Measurements from ENCODE around the gene HS6ST2. TPM values are rescaled to one million over a fixed set of nuclear protein-coding genes. Genes with fewer than 3 reads are reported as not detected.

The HS6ST2 gene
- total RNA-seq, 1 experiment from 2014 or later = 24.6 TPM

GRCh38 chrX:132728296-132728695 is 230.1 kb downstream of the HS6ST2 start:
- no peak overlapping the region for H3K9ac ChIP-seq (ENCODE audit: low read length)
- DNase-seq (ENCODE audit: low read depth, low spot score) (no peak), ATAC-seq (no peak)
- no peaks in the 10 kb centered on the region for H3K27me3 ChIP-seq (ENCODE audit: insufficient read depth, low read length)
- H3K4me3 ChIP-seq (replicated peaks in 1 of 2; ENCODE audit: low read depth in 1 of 2, low read length in 2 of 2) = no peak overlapping the region
- BruUV-seq (replicated peaks) = no TSS peak
- ChIA-PET POLR2A (no interaction called here), CTCF (no interaction called here), RAD21 (ENCODE audit: low non-redundant PET in 1 of 2, low total read pairs in 2 of 2, uncharacterized antibody in 2 of 2, unreplicated experiment in 2 of 2) (no interaction called here)
- no peaks in the 10 kb centered on the region for H3K9me2 ChIP-seq (ENCODE audit: insufficient read depth)
- H3K36me3 ChIP-seq (ENCODE audit: control insufficient read depth in 1 of 2, insufficient read depth in 2 of 2, low read length in 2 of 2) = no peaks in the 10 kb centered on the region
- intact Hi-C loops (cut with micrococcal nuclease) = no loop called here
- TF ChIP-seq POLR2A (IDR thresholded peaks at IDR 0.05; ENCODE audit: borderline replicate concordance, extremely low read depth, insufficient read depth, insufficient read length) = no peak
- no peak for TF ChIP-seq JUND (IDR thresholded peaks at IDR 0.05)
- no peak for TF ChIP-seq ZFX (IDR thresholded peaks at IDR 0.05)
- TF ChIP-seq TCF7L2 (IDR thresholded peaks at IDR 0.05; ENCODE audit: borderline replicate concordance, extremely low read depth, insufficient read depth, insufficient read length) = no peak
- TF ChIP-seq ZBTB33 (IDR thresholded peaks at IDR 0.05; ENCODE audit: extremely low read depth, insufficient replicate concordance, low read length) = no peak
- TF ChIP-seq EGR1 (IDR thresholded peaks at IDR 0.05; ENCODE audit: low read depth) = no peak
- TF ChIP-seq REST (IDR thresholded peaks at IDR 0.05; ENCODE audit: low read depth) = no peak
- TF ChIP-seq CBX3 (IDR thresholded peaks at IDR 0.05; ENCODE audit: low read depth) = no peak
- TF ChIP-seq POLR2AphosphoS5 (IDR thresholded peaks at IDR 0.05; ENCODE audit: low read depth, low read length) = no peak
- no peak for TF ChIP-seq SRF (IDR thresholded peaks at IDR 0.05; ENCODE audit: low read depth)
- TF ChIP-seq EZH2 (IDR thresholded peaks at IDR 0.05) = no peak
- TF ChIP-seq ZNF274 (IDR thresholded peaks at IDR 0.05; ENCODE audit: low read depth, low read length) = no peak
- TF ChIP-seq ELF1 (IDR thresholded peaks at IDR 0.05; ENCODE audit: borderline replicate concordance, low read depth) = no peak
- TF ChIP-seq SP1 (IDR thresholded peaks at IDR 0.05; ENCODE audit: low read depth) = no peak
- TF ChIP-seq SIN3A (IDR thresholded peaks at IDR 0.05; ENCODE audit: low read depth) = no peak
- no peak for TF ChIP-seq RAD21 (IDR thresholded peaks at IDR 0.05; ENCODE audit: low read depth)
- no peak for TF ChIP-seq YY1 (IDR thresholded peaks at IDR 0.05; ENCODE audit: extremely low read depth, insufficient replicate concordance, low read depth, low read length)
- H3K9me3 ChIP-seq (ENCODE audit: control insufficient read depth in 1 of 2, insufficient read depth in 1 of 2, low read depth in 1 of 2, low read length in 2 of 2) = no peaks in the 10 kb centered on the region
- H3K4me1 ChIP-seq (ENCODE audit: control insufficient read depth in 1 of 2, insufficient read depth in 2 of 2, low read length in 2 of 2) = no peaks in the 10 kb centered on the region
- no peak overlapping the region for H3K4me2 ChIP-seq (ENCODE audit: low read length)
- H4K20me1 ChIP-seq (ENCODE audit: insufficient read depth) = no peaks in the 10 kb centered on the region
- H2AFZ ChIP-seq (ENCODE audit: low read depth, low read length, poor library complexity, severe bottlenecking) = no peak overlapping the region
- no peaks in the 10 kb centered on the region for H3K79me2 ChIP-seq (ENCODE audit: insufficient read depth, low read length)
- no peak overlapping the region for H3K27ac ChIP-seq (ENCODE audit: low read depth, low read length)

Measured in HCT116 (cell line).